CD14-positive monocyte (primary cell): Measurements from ENCODE around the gene CEP83. TPM values are rescaled to one million over a fixed set of nuclear protein-coding genes. Genes with fewer than 3 reads are reported as not detected.

Source experiments
- DNase-seq, 3 donors: peaks; one replicate each; pipeline ENCODE4 v3.0.0-alpha.2; 2011 to 2022
- H2AFZ ChIP-seq: 2 replicates; pipeline ENCODE4 v1.6.0; 2012; ENCODE audit warnings: mild to moderate bottlenecking, low read depth, low read length, inconsistent platforms; ENCODE audit not compliant: insufficient read depth, poor library complexity, severe bottlenecking
- H3K27ac ChIP-seq, 2 donors: 1 replicate in 1 of 2; 2 replicates in 1 of 2; pipeline ENCODE4 v1.5.1; 2012 to 2013; ENCODE audit warnings: low read length in 2 of 2, control low read depth in 1 of 2, inconsistent platforms in 1 of 2, low read depth in 1 of 2, mild to moderate bottlenecking in 1 of 2
- H3K27me3 ChIP-seq, 2 donors: one replicate each; pipeline versions ENCODE4 v1.6.0 to v1.6.1; 2011 to 2013; ENCODE audit warnings: low read length in 2 of 2; ENCODE audit not compliant: control insufficient read depth in 2 of 2, insufficient read depth in 2 of 2
- H3K36me3 ChIP-seq, 2 donors: replicated peaks in 1 of 2; 1 replicate in 1 of 2; 2 replicates in 1 of 2; pipeline versions ENCODE4 v1.5.1 to v1.6.1; 2012 to 2013; ENCODE audit warnings: low read length in 2 of 2, control low read depth in 1 of 2, inconsistent platforms in 1 of 2, mild to moderate bottlenecking in 1 of 2; ENCODE audit not compliant: insufficient read depth in 2 of 2, control insufficient read depth in 1 of 2
- H3K4me1 ChIP-seq, 2 donors: 1 replicate in 1 of 2; 2 replicates in 1 of 2; pipeline versions ENCODE4 v1.5.1 to v1.6.1; 2012 to 2013; ENCODE audit warnings: low read length in 2 of 2, control low read depth in 1 of 2, inconsistent platforms in 1 of 2, mild to moderate bottlenecking in 1 of 2, moderate library complexity in 1 of 2; ENCODE audit not compliant: insufficient read depth in 2 of 2, control insufficient read depth in 1 of 2
- H3K4me2 ChIP-seq: replicated peaks from 2 replicates; pipeline ENCODE3; 2012; ENCODE audit warnings: low read length, moderate library complexity, mild to moderate bottlenecking; ENCODE audit not compliant: poor library complexity, severe bottlenecking; ENCODE audit errors: extremely low read depth
- H3K4me3 ChIP-seq, 3 experiments: fragments of 200-600 bp in 1 of 3; sonication (generic) in 1 of 3; replicated peaks in 1 of 3; 1 replicate in 2 of 3; 2 replicates in 1 of 3; pipeline ENCODE4 v1.5.1; 2011 to 2013; ENCODE audit warnings: low read length in 3 of 3, mild to moderate bottlenecking in 3 of 3, control low read depth in 2 of 3, low read depth in 2 of 3, inconsistent platforms in 1 of 3, moderate library complexity in 1 of 3
- H3K79me2 ChIP-seq: 2 replicates; pipeline ENCODE4 v1.6.0; 2012; ENCODE audit warnings: mild to moderate bottlenecking, control low read depth, inconsistent platforms, low read length, moderate library complexity; ENCODE audit not compliant: insufficient read depth
- H3K9ac ChIP-seq: 2 replicates; pipeline ENCODE4 v1.6.0; 2017; ENCODE audit warnings: low read length, mild to moderate bottlenecking; ENCODE audit not compliant: insufficient read depth, poor library complexity, severe bottlenecking
- H3K9me3 ChIP-seq, 2 donors: replicated peaks in 1 of 2; 1 replicate in 1 of 2; 2 replicates in 1 of 2; pipeline versions ENCODE4 v1.5.1 to v1.6.1; 2012 to 2013; ENCODE audit warnings: low read length in 2 of 2, control low read depth in 1 of 2; ENCODE audit not compliant: control insufficient read depth in 1 of 2, insufficient read depth in 1 of 2
- H4K20me1 ChIP-seq: 2 replicates; pipeline ENCODE4 v1.6.0; 2012; ENCODE audit warnings: mild to moderate bottlenecking, low read length, control low read depth, moderate library complexity; ENCODE audit not compliant: insufficient read depth
- H3K27ac Mint-ChIP-seq, 7 donors: one replicate each; pipeline ENCODE4 v1.8.0; 2020; ENCODE audit warnings: mild to moderate bottlenecking in 7 of 7, mixed read lengths in 7 of 7, moderate library complexity in 6 of 7, inconsistent platforms in 2 of 7
- H3K27me3 Mint-ChIP-seq, 3 donors: one replicate each; pipeline ENCODE4 v1.8.0; 2021 to 2022; ENCODE audit warnings: low read depth in 3 of 3, mild to moderate bottlenecking in 3 of 3, mixed read lengths in 3 of 3, moderate library complexity in 3 of 3, inconsistent platforms in 1 of 3
- H3K36me3 Mint-ChIP-seq, 2 donors: one replicate each; pipeline ENCODE4 v1.8.0; 2020; ENCODE audit warnings: mixed read lengths in 2 of 2, inconsistent platforms in 1 of 2, mild to moderate bottlenecking in 1 of 2
- H3K4me1 Mint-ChIP-seq: one replicate; pipeline ENCODE4 v1.8.0; 2020; ENCODE audit warnings: mild to moderate bottlenecking, mixed read lengths
- H3K4me3 Mint-ChIP-seq, 2 donors: one replicate each; pipeline ENCODE4 v1.8.0; 2020; ENCODE audit warnings: mild to moderate bottlenecking in 2 of 2, mixed read lengths in 2 of 2, moderate library complexity in 1 of 2
- H3K9me3 Mint-ChIP-seq, 7 donors: one replicate each; pipeline ENCODE4 v1.8.0; 2020 to 2022; ENCODE audit warnings: mixed read lengths in 7 of 7, mild to moderate bottlenecking in 6 of 7, moderate library complexity in 6 of 7, inconsistent platforms in 2 of 7
- CTCF ChIP-seq: fragments of 200-600 bp; IDR thresholded peaks from one replicate; pipeline ENCODE4 v1.8.0; 2022; ENCODE audit warnings: antibody characterized with exemption, mild to moderate bottlenecking
- WGBS: methylation state at CpG from one replicate; pipeline ENCODE4 v1.1.5; 2013; ENCODE audit warnings: missing lambda C conversion rate; ENCODE audit not compliant: insufficient coverage; 5-methylcytosine and 5-hydroxymethylcytosine counted together
- intact Hi-C, 2 donors: fragments of 100-400 bp; cut with micrococcal nuclease; formaldehyde crosslinking; loops; one replicate each; pipeline versions ENCODE4 v1.15.0 to v1.15.1; 2023
- polyA plus RNA-seq, 3 donors: library from polyadenylated mRNA; depleted of rRNA in 1 of 3; unstranded in 2 of 3; stranded (reverse) in 1 of 3; fragments of 300-500 nt in 2 of 3; fragments of >200 nt in 1 of 3; fragmentation: Illumina TruSeq in 2 of 3; gene quantifications; 1 replicate in 2 of 3; 2 replicates in 1 of 3; pipeline ENCODE4 v1.2.3, GENCODE V29; 2012 to 2021

CEP83 gene
- polyA plus RNA-seq, 3 donors, result 0.73 to 3.1 (median 1.0) TPM

- H3K4me2 ChIP-seq, result no peak overlapping the region
- Mint-ChIP-seq H3K27me3 (peaks cover 1 to 2% (median 1%) of the 10 kb centered on the region in 3 donors), H3K4me3 (no peak overlapping the region), H3K36me3 (no peaks in the 10 kb centered on the region), H3K9me3 (peaks cover 0 to 3% (median 0%) of the 10 kb centered on the region in 7 donors), H3K4me1 (peaks cover 4% of the 10 kb centered on the region), H3K27ac (no peak overlapping the region)
- WGBS, result 100% methylated on average over 2 of the region's 3 CpGs
- no peak for DNase-seq
- TF ChIP-seq CTCF, result no peak
- H4K20me1 ChIP-seq, result no peaks in the 10 kb centered on the region
- no peak overlapping the region for H3K4me3 ChIP-seq
- no peaks in the 10 kb centered on the region for H3K36me3 ChIP-seq
- H2AFZ ChIP-seq, result no peak overlapping the region
- no peaks in the 10 kb centered on the region for H3K4me1 ChIP-seq
- no peak overlapping the region for H3K27ac ChIP-seq
- H3K79me2 ChIP-seq, result no peaks in the 10 kb centered on the region
- H3K9ac ChIP-seq, result no peak overlapping the region
- no peaks in the 10 kb centered on the region for H3K27me3 ChIP-seq
- H3K9me3 ChIP-seq, result no peaks in the 10 kb centered on the region
- intact Hi-C loops, result no loop called here
Observed at GRCh38 chr12:94509317-94509716, 49.6 kb upstream of the CEP83 start.

GRCh38 chr12:94507455-94507854, 47.8 kb upstream of the CEP83 start:
- no peak for DNase-seq
- Histone ChIP-seq H3K9me3 (peaks cover 0 to under 1% of the 10 kb centered on the region in 2 donors), H3K79me2 (no peaks in the 10 kb centered on the region), H3K27me3 (no peaks in the 10 kb centered on the region), H3K27ac (no peak overlapping the region), H3K36me3 (no peaks in the 10 kb centered on the region), H3K4me1 (no peaks in the 10 kb centered on the region), H4K20me1 (no peaks in the 10 kb centered on the region), H2AFZ (no peak overlapping the region), H3K9ac (no peak overlapping the region), H3K4me3 (no peak overlapping the region), H3K4me2 (no peak overlapping the region)
- Mint-ChIP-seq H3K27me3 (peaks cover 1 to 2% (median 1%) of the 10 kb centered on the region in 3 donors), H3K27ac (no peak overlapping the region), H3K4me1 (peaks cover 6% of the 10 kb centered on the region), H3K4me3 (no peak overlapping the region), H3K9me3 (peaks cover 2 to 10% (median 4%) of the 10 kb centered on the region in 7 donors), H3K36me3 (no peaks in the 10 kb centered on the region)
- intact Hi-C loops, result no loop called here
- TF ChIP-seq CTCF, result no peak
- 100% methylated on average over 3 of the region's 3 CpGs for WGBS
